ENCODE data around the gene TBC1D22A. TPM values are rescaled to one million over a fixed set of nuclear protein-coding genes. Genes with fewer than 3 reads are reported as not detected.

Gene TBC1D22A
- total and polyA plus RNA-seq, 2 experiments from 2014 or later: 16.6 to 18.5 TPM

DNA sequence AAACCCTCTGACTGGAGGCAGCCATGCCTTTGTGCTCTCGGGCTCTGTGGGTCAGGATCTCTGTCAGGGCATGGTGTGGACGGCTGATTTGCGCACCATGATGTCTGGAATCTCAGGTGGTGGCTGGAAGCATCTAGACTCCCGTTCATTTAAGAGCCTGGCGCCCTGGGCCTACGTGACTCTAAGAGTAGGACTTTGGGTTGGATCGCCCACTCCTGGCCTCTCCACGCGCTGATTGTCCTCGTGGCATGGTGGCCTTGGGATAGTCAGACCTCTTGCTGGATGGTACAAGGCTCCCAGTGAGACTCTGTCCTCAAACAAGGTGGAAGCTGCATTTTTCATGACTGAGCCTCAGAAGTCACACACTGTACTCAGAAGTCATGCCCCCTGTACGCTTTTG is 224.3 kb downstream of the TBC1D22A start:
- Histone ChIP-seq H3K4me3 (no peak overlapping the region), H3K27ac (no peak overlapping the region), H3K36me3 (no peaks in the 10 kb centered on the region), H3K9me3 (ENCODE audit: low read depth) (no peaks in the 10 kb centered on the region), H3K4me1 (ENCODE audit: low read depth) (no peaks in the 10 kb centered on the region), H3K27me3 (no peaks in the 10 kb centered on the region)
- TF ChIP-seq, protein P1, sequence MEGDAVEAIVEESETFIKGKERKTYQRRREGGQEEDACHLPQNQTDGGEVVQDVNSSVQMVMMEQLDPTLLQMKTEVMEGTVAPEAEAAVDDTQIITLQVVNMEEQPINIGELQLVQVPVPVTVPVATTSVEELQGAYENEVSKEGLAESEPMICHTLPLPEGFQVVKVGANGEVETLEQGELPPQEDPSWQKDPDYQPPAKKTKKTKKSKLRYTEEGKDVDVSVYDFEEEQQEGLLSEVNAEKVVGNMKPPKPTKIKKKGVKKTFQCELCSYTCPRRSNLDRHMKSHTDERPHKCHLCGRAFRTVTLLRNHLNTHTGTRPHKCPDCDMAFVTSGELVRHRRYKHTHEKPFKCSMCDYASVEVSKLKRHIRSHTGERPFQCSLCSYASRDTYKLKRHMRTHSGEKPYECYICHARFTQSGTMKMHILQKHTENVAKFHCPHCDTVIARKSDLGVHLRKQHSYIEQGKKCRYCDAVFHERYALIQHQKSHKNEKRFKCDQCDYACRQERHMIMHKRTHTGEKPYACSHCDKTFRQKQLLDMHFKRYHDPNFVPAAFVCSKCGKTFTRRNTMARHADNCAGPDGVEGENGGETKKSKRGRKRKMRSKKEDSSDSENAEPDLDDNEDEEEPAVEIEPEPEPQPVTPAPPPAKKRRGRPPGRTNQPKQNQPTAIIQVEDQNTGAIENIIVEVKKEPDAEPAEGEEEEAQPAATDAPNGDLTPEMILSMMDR (IDR thresholded peaks at IDR 0.05; ENCODE audit: low read depth, low read length): no peak
- no peak for DNase-seq (ENCODE audit: low read depth in 1 of 2, low spot score in 1 of 2)

DNA sequence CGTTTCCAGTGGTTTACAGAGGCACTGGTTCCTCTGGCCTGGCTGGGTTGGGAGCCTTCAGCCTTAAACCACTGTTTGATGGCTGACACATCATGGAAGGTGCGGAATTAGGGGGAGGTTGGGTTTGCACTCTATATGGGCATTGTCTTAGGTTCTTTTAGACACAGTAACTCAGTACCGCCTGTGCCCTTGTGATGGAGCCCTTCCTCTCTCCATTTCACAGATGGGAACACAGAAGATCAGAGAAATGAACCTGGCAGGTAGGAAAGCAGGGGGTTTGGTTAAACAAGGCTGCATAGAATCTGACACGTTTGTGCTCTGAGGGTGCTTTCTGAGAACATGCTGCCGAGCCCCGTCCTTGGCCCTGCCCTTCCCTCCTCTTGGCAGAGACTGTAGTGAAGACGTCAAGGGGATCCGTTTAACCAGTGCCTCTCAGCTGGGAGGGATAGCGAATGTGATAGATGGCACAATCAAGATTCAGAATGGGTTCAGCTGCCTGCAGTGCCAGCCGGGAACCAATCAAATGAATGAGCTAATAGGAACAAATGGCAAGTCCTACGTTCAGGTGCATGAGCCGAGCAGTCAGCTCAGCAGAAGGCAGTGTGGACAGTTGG is 228.6 kb downstream of the TBC1D22A start:
- Histone ChIP-seq H3K27ac (no peak overlapping the region), H3K4me1 (ENCODE audit: low read depth) (no peaks in the 10 kb centered on the region), H3K4me3 (no peak overlapping the region), H3K9me3 (ENCODE audit: low read depth) (no peaks in the 10 kb centered on the region), H3K27me3 (no peaks in the 10 kb centered on the region), H3K36me3 (no peaks in the 10 kb centered on the region)
- DNase-seq (ENCODE audit: low read depth in 1 of 2, low spot score in 1 of 2): no peak
- TF ChIP-seq, protein P1 (IDR thresholded peaks at IDR 0.05; ENCODE audit: low read depth, low read length): no peak

DNA sequence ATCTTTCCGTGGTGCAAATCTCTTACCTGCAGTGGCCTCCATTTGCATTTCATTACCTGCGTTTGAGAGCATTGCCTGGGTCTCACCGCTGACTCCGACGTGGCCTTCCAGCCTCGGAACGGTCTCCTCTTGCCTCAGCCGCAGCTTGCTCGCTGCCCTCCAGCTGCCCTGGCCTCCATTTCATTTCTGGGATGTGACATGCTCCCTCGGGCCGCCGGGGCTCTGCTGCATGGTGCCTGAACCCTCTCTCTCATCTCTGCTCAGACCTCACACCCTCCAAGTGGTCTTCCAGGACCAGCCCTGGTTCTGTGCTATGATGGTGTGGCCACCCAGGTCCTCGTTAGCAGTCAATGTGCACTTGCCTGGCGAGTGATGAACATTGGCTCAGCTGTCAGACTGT is 229.2 kb downstream of the TBC1D22A start:
- H3K27ac ChIP-seq: no peak overlapping the region
- H3K9me3 ChIP-seq (ENCODE audit: low read depth): no peaks in the 10 kb centered on the region
- TF ChIP-seq, protein P1 (IDR thresholded peaks at IDR 0.05; ENCODE audit: low read depth, low read length): no peak
- no peaks in the 10 kb centered on the region for H3K4me1 ChIP-seq (ENCODE audit: low read depth)
- DNase-seq (ENCODE audit: low read depth in 1 of 2, low spot score in 1 of 2): no peak
- no peaks in the 10 kb centered on the region for H3K27me3 ChIP-seq
- no peaks in the 10 kb centered on the region for H3K36me3 ChIP-seq
- H3K4me3 ChIP-seq: no peak overlapping the region

DNA sequence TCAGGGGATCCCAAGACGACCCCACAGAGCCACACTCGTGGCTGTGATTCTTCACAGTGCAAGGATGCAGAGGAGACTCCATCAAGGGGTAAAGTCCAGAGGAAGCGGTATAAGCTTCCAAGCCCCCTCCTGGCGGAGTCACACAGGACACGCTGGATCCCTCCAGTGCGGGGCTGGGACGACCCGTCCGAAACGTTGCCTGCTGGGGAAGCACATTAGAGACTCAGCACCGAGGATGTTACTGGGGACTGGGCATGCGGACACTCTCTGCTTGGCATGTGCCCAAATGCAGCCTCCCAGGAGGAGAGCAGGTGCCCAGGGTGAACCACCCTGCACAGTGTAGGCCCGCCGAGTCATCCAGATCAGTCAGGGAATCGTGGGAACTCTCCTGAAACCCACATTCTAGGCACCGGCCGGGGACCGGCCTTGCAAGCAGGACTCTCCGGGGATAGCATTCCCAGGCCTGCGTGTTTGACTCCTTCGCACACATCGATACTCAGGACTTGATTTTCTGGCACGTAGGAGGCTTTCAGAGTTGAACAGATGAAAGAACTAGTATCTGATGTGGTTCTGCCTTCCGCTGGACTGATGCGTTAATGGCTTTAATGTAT is 229.8 kb downstream of the TBC1D22A start:
- DNase-seq (ENCODE audit: low read depth in 1 of 2, low spot score in 1 of 2): no peak
- peaks cover 5% of the 10 kb centered on the region for H3K4me1 ChIP-seq (ENCODE audit: low read depth)

DNA sequence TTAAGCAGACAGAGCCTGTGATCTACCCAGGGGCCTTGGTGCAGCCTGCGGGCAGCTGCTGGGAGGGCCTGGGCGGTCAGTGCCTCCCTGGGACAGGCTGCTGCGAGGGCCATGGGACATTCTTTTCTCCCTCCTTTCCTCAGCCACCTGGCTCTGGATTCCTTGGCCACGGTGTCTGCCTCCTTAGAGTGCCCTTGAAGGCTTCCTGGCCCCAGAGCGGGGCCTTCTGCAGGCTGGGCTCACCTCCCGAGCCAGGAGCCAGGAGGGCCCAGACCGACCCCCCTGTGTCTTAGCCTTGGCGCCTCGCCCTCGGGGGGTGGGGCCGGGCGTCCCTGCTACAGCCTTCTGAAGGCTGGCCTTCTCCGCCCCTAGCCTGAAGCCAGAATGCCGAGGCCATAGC is 231.2 kb downstream of the TBC1D22A start:
- no peak overlapping the region for H3K4me3 ChIP-seq
- H3K9me3 ChIP-seq (ENCODE audit: low read depth): no peaks in the 10 kb centered on the region
- TF ChIP-seq, protein P1 (IDR thresholded peaks at IDR 0.05; ENCODE audit: low read depth, low read length): no peak
- no peak for DNase-seq (ENCODE audit: low read depth in 1 of 2, low spot score in 1 of 2)
- H3K27ac ChIP-seq: no peak overlapping the region
- peaks cover 7% of the 10 kb centered on the region for H3K4me1 ChIP-seq (ENCODE audit: low read depth)
- H3K36me3 ChIP-seq: no peaks in the 10 kb centered on the region
- H3K27me3 ChIP-seq: no peaks in the 10 kb centered on the region

More for the DNA sequence above, 229.8 kb downstream of the TBC1D22A start:
- Histone ChIP-seq H3K4me3 (no peak overlapping the region), H3K36me3 (no peaks in the 10 kb centered on the region), H3K27me3 (no peaks in the 10 kb centered on the region), H3K27ac (no peak overlapping the region), H3K9me3 (ENCODE audit: low read depth) (no peaks in the 10 kb centered on the region)
- TF ChIP-seq, protein P1 (IDR thresholded peaks at IDR 0.05; ENCODE audit: low read depth, low read length): no peak

All from cardiac muscle cell (in vitro differentiated cells and primary cell).